GM12892 (cell line): ENCODE measurements around the gene RXRA.

Experiments used
- POLR2A ChIP-seq: IDR thresholded peaks from 2 replicates; pipeline ENCODE4 v1.6.1; 2011; ENCODE audit warnings: low read depth, low read length, control low read depth
- POLR2AphosphoS5 ChIP-seq: IDR thresholded peaks from 2 replicates; pipeline ENCODE4 v1.6.1; 2011; ENCODE audit warnings: low read depth, low read length, control low read depth
- TAF1 ChIP-seq: IDR thresholded peaks from 2 replicates; pipeline ENCODE4 v1.6.1; 2011; ENCODE audit warnings: low read depth, mild to moderate bottlenecking, control low read depth, low read length, borderline replicate concordance

DNA sequence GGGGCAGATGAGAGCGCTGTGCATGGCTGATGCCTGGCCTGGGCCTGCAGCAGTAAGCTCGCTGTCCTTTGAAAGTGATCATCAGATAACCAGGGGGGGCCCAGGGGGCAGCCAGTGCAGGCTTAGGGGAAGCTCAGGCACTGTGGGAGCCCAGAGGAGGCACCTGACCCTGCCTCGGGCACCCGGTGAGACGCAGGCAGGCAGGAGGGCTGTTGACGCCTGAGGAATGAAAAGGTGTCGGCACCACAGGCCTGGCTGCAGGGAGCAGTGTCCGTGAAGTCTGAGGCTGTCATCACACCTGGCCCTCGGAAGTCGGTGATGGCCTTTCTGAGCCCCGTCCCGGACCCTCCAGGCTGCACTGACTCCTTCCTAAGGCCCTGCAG, 84.6 kb downstream of the RXRA start:
- TF ChIP-seq POLR2A, result no peak
- no peak for TF ChIP-seq POLR2AphosphoS5
- no peak for TF ChIP-seq TAF1
